GM12891 (cell line): ENCODE results near the gene OR9A2.

Source experiments
- POLR2A ChIP-seq: IDR thresholded peaks from 2 replicates; pipeline ENCODE4 v1.6.1; 2011; ENCODE audit warnings: low read depth, low read length, control low read depth
- POLR2AphosphoS5 ChIP-seq: IDR thresholded peaks from 2 replicates; pipeline ENCODE4 v1.6.1; 2011; ENCODE audit warnings: low read depth, low read length, control low read depth
- TAF1 ChIP-seq: IDR thresholded peaks from 2 replicates; pipeline ENCODE4 v1.6.1; 2011; ENCODE audit warnings: low read depth, low read length, control low read depth

DNA sequence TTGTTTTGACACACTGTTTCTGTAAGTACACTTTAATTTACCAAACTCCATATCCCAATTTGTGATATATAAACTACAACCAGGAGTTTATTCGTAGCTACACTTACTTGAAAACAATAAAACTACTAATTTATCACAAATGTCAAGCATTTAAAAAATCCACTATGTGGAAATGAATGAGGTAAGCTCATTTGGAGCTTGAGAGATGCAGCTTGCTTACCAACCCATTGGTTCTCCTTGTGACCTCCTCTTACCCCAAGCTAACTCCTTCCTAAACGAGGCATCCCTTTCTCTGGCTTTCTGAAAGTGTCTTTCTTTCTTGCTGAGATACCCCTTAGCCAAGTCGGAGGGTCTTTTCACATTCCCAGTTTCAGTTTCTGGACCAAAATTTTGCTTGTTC lies 27.7 kb upstream of the OR9A2 start:
- no peak for TF ChIP-seq POLR2A
- no peak for TF ChIP-seq POLR2AphosphoS5
- TF ChIP-seq TAF1, result no peak
